Measurements from ENCODE around the gene TRIM77. TPM values are rescaled to one million over a fixed set of nuclear protein-coding genes. Genes with fewer than 3 reads are reported as not detected.
"Not testable (repeated sequence)": the region's sequence is repeated elsewhere in the genome, so short reads cannot be mapped to it uniquely, and the experiment has no call there.

Gene TRIM77
- not detected for total RNA-seq

GRCh38 chr11:89709999-89710398 lies at the start of gene TRIM77:
TRIM77 (plus strand) TSS chr11:89710299; CDS start chr11:89710299, 0 bp downstream.
- H3K4me1 Mint-ChIP-seq; H3K4me3 Mint-ChIP-seq; H3K27me3 Mint-ChIP-seq; H3K27ac Mint-ChIP-seq; H3K36me3 Mint-ChIP-seq (ENCODE audit: low read depth); CTCF ChIA-PET; POLR2A ChIA-PET; DNase-seq; H3K9me3 Mint-ChIP-seq: not testable (repeated sequence)

- H3K4me3 Mint-ChIP-seq, result no peak overlapping the region
- ChIA-PET CTCF (no interaction called here), POLR2A (no interaction called here)
- no peak overlapping the region for H3K27ac Mint-ChIP-seq
- no peaks in the 10 kb centered on the region for H3K9me3 Mint-ChIP-seq
- H3K36me3 Mint-ChIP-seq (ENCODE audit: low read depth), result no peaks in the 10 kb centered on the region
- DNase-seq, result no peak
- H3K27me3 Mint-ChIP-seq, result no peaks in the 10 kb centered on the region
- H3K4me1 Mint-ChIP-seq, result no peaks in the 10 kb centered on the region
These were observed 43.1 kb upstream of the TRIM77 start for GRCh38 chr11:89667001-89667400.

GRCh38 chr11:89668158-89668557 lies 41.9 kb upstream of the TRIM77 start:
- H3K9me3 Mint-ChIP-seq; DNase-seq; CTCF ChIA-PET; H3K4me1 Mint-ChIP-seq; H3K27me3 Mint-ChIP-seq; H3K4me3 Mint-ChIP-seq; H3K36me3 Mint-ChIP-seq (ENCODE audit: low read depth); POLR2A ChIA-PET; H3K27ac Mint-ChIP-seq: not testable (repeated sequence)

DNA sequence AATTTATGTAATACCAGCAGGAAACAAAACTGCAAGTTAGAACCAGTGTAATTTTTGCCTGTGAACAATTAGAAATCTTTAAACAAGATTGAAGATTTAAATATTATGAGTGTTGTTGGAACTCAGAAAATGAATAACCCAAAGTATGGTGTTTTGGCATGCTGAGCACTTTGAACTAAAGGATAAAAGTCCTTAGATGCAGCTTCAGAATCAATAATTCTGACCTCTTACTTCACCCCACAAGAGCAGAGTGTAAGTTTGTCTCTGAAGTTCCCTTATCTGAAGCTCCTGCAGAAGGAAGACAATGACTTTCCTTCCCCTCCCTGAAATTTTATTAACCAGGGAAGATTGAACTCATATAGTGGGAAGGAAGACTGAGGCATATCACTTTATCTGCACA lies 40.5 kb upstream of the TRIM77 start:
- H3K27ac Mint-ChIP-seq; H3K36me3 Mint-ChIP-seq (ENCODE audit: low read depth); CTCF ChIA-PET; H3K9me3 Mint-ChIP-seq; H3K4me3 Mint-ChIP-seq; H3K27me3 Mint-ChIP-seq; POLR2A ChIA-PET; DNase-seq; H3K4me1 Mint-ChIP-seq: not testable (repeated sequence)

- POLR2A ChIA-PET; H3K27me3 Mint-ChIP-seq; H3K4me1 Mint-ChIP-seq; H3K27ac Mint-ChIP-seq; H3K36me3 Mint-ChIP-seq (ENCODE audit: low read depth); H3K9me3 Mint-ChIP-seq; H3K4me3 Mint-ChIP-seq; CTCF ChIA-PET; DNase-seq: not testable (repeated sequence)
These were observed 40.0 kb upstream of the TRIM77 start for GRCh38 chr11:89669993-89670669.

- H3K27me3 Mint-ChIP-seq, POLR2A ChIA-PET: not testable (repeated sequence)
These were observed 37.6 kb upstream of the TRIM77 start for GRCh38 chr11:89672547-89672946.

GRCh38 chr11:89673380-89673779 lies 36.7 kb upstream of the TRIM77 start:
- H3K27ac Mint-ChIP-seq; POLR2A ChIA-PET; DNase-seq; H3K27me3 Mint-ChIP-seq; H3K4me3 Mint-ChIP-seq; CTCF ChIA-PET; H3K9me3 Mint-ChIP-seq; H3K36me3 Mint-ChIP-seq (ENCODE audit: low read depth); H3K4me1 Mint-ChIP-seq: not testable (repeated sequence)

More at GRCh38 chr11:89672547-89672946, 37.6 kb upstream of the TRIM77 start:
- CTCF ChIA-PET; H3K4me3 Mint-ChIP-seq; DNase-seq; H3K36me3 Mint-ChIP-seq (ENCODE audit: low read depth); H3K27ac Mint-ChIP-seq; H3K4me1 Mint-ChIP-seq; H3K9me3 Mint-ChIP-seq: not testable (repeated sequence)

DNA sequence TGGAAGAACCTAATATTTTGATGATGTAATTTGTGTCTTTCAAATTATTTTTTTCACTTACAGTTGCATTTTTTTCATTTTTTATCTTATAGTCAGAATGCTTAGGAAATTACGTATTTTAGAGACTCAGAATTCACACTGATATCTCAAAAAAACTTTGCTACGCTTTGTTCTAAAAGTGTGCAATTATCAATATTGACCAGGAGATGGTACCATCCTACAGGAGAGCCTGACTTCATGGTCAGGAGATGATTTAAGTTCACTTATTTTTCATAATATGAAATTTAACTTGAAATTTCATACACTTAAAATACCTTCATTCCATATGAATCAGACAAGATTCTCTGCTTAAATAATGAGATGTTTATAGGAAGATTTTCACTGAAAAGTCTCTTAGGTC lies 34.7 kb upstream of the TRIM77 start:
- POLR2A ChIA-PET, result not testable (repeated sequence)

GRCh38 chr11:89675948-89676347 lies 34.2 kb upstream of the TRIM77 start:
- H3K4me1 Mint-ChIP-seq; H3K4me3 Mint-ChIP-seq; H3K9me3 Mint-ChIP-seq; POLR2A ChIA-PET; H3K27ac Mint-ChIP-seq; CTCF ChIA-PET; DNase-seq; H3K36me3 Mint-ChIP-seq (ENCODE audit: low read depth); H3K27me3 Mint-ChIP-seq: not testable (repeated sequence)

More for the DNA sequence above, 34.7 kb upstream of the TRIM77 start:
- H3K27me3 Mint-ChIP-seq; CTCF ChIA-PET; H3K36me3 Mint-ChIP-seq (ENCODE audit: low read depth); H3K27ac Mint-ChIP-seq; DNase-seq; H3K4me3 Mint-ChIP-seq; H3K4me1 Mint-ChIP-seq; H3K9me3 Mint-ChIP-seq: not testable (repeated sequence)

DNA sequence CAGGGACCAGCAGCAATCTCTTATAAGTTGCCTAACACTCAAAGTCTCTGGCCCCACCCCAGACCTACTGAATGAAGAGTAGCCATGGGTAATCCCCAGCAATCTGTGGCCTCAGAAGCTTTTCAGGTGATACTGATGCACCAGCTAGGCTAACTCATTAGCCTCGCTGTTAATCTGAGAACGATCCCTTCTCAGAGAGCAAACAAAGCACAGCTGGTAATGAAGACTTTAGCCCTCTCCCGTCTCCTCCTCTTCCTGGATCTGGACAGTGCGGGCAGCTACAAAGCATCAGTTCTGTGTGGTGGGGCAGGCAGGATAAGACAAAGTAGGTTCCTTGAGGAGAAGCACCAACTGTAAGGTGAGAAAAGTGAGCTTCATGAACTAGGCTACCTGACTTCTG lies 3.0 kb upstream of the TRIM77 start:
- POLR2A ChIA-PET; CTCF ChIA-PET; H3K36me3 Mint-ChIP-seq (ENCODE audit: low read depth); H3K27ac Mint-ChIP-seq; DNase-seq; H3K9me3 Mint-ChIP-seq; H3K4me1 Mint-ChIP-seq; H3K4me3 Mint-ChIP-seq; H3K27me3 Mint-ChIP-seq: not testable (repeated sequence)

- H3K27me3 Mint-ChIP-seq; H3K36me3 Mint-ChIP-seq (ENCODE audit: low read depth); H3K27ac Mint-ChIP-seq; CTCF ChIA-PET; DNase-seq; H3K9me3 Mint-ChIP-seq; POLR2A ChIA-PET; H3K4me1 Mint-ChIP-seq; H3K4me3 Mint-ChIP-seq: not testable (repeated sequence)
These were observed 14.9 kb downstream of the TRIM77 start for GRCh38 chr11:89724866-89725498.

GRCh38 chr11:89730215-89730614 lies 20.1 kb downstream of the TRIM77 start:
- CTCF ChIA-PET; H3K4me3 Mint-ChIP-seq; POLR2A ChIA-PET; H3K27ac Mint-ChIP-seq; DNase-seq; H3K4me1 Mint-ChIP-seq; H3K36me3 Mint-ChIP-seq (ENCODE audit: low read depth); H3K27me3 Mint-ChIP-seq; H3K9me3 Mint-ChIP-seq: not testable (repeated sequence)

DNA sequence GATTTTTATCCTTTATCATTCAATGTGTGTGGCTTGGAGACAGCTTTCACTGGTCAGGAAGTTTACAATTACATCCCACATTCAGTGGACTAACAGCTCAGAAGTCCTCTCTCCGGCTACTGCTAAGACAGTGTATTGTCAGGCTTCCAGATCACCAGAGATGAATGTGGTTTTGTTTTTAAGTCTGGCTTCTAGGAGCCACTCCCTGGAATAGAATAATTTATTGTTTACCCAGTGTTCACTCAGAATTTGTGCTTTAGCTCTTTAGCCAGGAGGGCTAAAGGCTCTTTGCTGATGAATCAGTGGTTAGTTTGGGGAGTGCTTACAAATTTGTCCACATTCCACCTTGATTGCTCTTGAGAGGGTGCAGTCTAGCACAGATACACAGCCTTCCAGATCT lies 26.5 kb downstream of the TRIM77 start:
- no peak for DNase-seq
- ChIA-PET CTCF (no interaction called here), POLR2A (no interaction called here)
- H3K9me3 Mint-ChIP-seq, result no peaks in the 10 kb centered on the region
- H3K4me3 Mint-ChIP-seq, result no peak overlapping the region
- no peaks in the 10 kb centered on the region for H3K27me3 Mint-ChIP-seq
- H3K27ac Mint-ChIP-seq, result no peak overlapping the region
- no peaks in the 10 kb centered on the region for H3K36me3 Mint-ChIP-seq (ENCODE audit: low read depth)
- H3K4me1 Mint-ChIP-seq, result no peaks in the 10 kb centered on the region

GRCh38 chr11:89737116-89737515 lies 27.0 kb downstream of the TRIM77 start:
- Mint-ChIP-seq H3K4me1 (no peaks in the 10 kb centered on the region), H3K9me3 (no peaks in the 10 kb centered on the region), H3K27me3 (no peaks in the 10 kb centered on the region), H3K4me3 (no peak overlapping the region), H3K27ac (no peak overlapping the region), H3K36me3 (ENCODE audit: low read depth) (no peaks in the 10 kb centered on the region)
- no peak for DNase-seq
- ChIA-PET CTCF (no interaction called here), POLR2A (no interaction called here)

Data from activated CD4-positive, alpha-beta T cell treated with anti-CD3 and anti-CD28 coated beads, Interleukin-2, amount 10 ng/mL, durations not matched to agents 7 days and 5 days (primary cell).